OCI-M2 (cell line): ENCODE results near the gene OR5AN1.
"Not testable (repeated sequence)": the region's sequence is repeated elsewhere in the genome, so short reads cannot be mapped to it uniquely, and the experiment has no call there.

ENCODE experiments used
- DNase-seq: peaks from one replicate; lab custom pipeline; 2025; ENCODE audit not compliant: unreplicated experiment; lab: John Stamatoyannopoulos, UW

OR5AN1 gene

DNA sequence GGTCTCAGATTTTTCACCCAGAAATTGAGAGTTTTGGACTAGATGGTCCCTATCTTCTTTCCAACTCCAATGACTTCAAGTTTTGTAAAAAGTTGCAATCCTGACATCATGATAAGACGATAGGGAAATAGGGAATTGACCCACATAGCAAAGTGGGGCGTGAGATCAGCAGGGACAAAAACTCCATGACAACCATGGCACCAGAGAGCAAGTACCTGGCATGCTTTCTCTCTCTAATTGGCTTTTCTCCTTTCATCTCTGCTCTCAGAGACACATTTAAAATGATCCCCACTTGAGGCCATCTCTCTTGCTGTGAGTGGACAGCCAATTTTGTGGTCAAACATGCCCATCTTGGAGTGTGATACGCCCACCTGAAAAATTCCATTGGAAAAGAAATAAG lies at the start of gene OR5AN1:
Gene OR5AN1, plus strand, starts transcription at position 301 of the 400 bp plus-strand sequence. CDS start 5,564 bp downstream, outside the sequence.
- no peak for DNase-seq

DNA sequence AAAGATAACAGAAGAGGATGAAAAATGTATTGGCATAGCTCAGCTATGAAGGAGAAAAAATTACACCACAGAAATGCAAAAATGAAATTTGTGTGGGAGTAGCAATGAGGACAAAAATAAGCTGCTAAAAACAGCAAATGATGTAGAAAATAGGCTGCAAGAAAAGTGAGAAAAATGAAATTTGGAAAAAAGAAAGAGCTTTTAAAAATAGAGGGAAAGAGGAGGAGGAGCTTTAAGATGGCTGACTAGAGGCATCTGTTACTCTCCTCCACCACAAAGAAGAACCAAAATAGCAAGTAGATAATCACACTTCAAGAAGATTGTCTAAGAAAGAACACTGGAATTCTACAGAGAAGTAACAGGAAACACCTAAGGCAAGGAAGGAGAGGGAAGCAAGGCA lies 23.7 kb upstream of the OR5AN1 start:
- DNase-seq, result no peak

- DNase-seq, result no peak
Measured at GRCh38 chr11:59336176-59336575, 22.5 kb upstream of the OR5AN1 start.

GRCh38 chr11:59336931-59337330 lies 21.8 kb upstream of the OR5AN1 start:
- DNase-seq, result no peak

- not testable (repeated sequence) for DNase-seq
Measured at GRCh38 chr11:59349657-59350056, 9.0 kb upstream of the OR5AN1 start.

DNA sequence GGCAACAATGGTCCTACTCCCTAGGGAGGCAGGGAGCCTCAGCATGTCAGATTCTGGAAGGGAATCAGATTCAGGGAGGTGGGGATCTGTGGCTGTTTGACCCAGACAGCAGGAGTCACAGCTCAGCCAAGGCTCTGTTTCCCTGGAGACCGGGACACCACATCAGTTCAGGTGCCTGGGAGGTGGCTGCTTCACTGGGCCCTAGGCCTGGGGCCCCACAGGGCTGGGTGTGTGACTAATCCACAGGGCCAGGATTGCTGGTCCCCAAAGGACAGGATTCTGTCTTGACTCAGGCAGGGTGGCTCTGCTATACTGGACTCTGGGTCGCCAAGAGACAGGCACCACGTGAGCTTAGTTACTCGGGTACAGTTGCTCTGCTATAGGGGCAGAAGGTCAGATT lies 3.5 kb upstream of the OR5AN1 start:
- no peak for DNase-seq

- no peak for DNase-seq
Measured at GRCh38 chr11:59356561-59356960, 2.1 kb upstream of the OR5AN1 start.

DNA sequence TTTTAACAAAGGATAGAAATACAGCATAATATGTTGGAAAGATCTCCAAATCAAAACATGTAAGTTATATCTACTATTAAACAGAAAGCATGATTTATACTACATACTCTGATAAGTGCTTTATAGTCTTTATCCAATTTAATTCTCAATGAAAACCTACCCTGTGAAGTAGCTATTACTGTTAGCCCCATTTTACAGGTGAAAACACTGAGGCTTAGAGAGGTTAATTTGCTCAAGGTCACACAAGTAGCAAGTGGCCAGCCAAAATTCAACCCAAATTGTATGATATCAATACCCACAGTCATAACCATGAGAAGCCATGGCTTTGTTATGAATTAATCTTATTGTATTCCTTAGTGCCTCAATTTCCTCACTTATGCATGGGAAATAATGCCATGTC lies 675 bp upstream of the OR5AN1 start:
- no peak for DNase-seq

- no peak for DNase-seq
Measured at GRCh38 chr11:59365232-59366018, 6.7 kb downstream of the OR5AN1 start.

GRCh38 chr11:59368238-59369022 lies 9.7 kb downstream of the OR5AN1 start:
- DNase-seq, result no peak

DNA sequence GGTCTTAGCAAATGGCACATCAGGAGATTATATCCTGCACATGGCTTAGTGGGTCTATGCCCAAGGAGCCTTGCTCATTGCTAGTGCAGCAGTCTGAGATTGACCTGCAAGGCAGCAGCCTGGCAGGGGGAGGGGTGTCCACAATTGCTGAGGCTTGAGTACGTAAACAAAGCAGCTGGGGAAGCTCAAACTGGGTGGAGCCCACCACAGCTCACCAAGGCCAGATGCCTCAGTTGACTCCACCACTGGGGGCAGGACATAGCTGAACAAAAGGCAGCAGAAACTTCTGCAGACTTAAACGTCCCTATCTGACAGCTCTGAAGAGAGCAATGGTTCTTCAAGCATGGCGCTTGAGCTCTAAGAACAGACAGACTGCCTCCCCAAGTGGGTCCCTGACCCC lies 13.6 kb downstream of the OR5AN1 start:
- DNase-seq, result not testable (repeated sequence)

GRCh38 chr11:59380263-59381059 lies 21.8 kb downstream of the OR5AN1 start:
- no peak for DNase-seq

DNA sequence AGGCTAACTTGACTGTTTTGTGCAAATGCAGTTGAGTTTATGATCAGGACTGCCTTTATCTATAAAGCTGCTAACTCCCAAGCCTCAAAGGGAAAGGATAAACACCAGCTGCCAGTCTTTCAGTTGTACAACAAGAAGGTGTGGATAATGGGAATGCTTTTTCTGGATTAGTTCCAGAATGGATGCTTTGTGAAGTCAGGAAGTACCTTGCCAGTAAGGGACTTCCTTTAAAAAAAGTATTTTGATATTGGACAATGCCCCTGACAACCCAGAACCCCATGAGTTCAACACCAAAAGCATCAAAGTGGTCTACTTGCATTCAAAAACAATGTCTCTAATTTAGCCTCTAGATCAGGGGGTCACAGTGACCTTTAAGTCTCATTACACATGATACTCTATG lies 35.5 kb downstream of the OR5AN1 start:
- DNase-seq, result no peak

DNA sequence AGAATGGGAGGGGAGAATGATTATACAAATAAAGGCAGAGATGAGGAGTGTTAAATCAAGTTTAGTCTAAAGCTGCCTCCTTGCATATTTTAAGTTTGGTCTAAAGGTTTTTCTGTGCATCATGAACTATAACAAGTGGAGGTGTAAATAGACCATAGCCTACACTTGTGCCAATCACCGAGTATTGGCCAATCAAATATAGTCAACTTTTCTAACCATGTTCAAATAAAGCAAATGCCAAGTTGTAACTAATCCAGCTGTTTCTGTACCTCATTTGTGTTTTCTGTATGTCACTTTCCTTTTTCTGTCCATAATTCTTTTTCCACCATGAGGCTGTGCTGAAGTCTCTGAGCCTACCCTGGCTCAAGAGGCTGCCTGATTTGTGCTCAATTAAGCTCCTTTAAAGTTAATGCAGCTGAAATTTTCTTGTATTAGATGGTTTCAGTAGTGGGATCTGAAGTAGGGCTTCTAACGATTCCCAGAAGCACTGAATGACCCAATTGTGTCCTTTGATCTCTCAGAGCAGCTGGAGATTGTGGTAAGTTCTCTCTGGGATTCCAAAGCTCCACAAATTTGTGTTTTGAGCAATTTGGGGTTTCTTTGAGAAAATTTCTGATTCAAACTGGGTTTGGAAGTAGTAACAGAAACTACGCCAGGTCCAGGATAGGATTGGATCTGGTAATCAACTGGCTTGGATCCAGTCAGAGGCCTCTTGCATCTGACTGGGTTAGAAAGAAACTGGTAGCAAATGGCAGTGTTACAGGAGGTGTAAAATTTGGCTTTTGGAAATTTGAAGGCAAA lies 42.0 kb downstream of the OR5AN1 start:
- no peak for DNase-seq

- no peak for DNase-seq
Measured at GRCh38 chr11:59401262-59401552, 42.5 kb downstream of the OR5AN1 start.

DNA sequence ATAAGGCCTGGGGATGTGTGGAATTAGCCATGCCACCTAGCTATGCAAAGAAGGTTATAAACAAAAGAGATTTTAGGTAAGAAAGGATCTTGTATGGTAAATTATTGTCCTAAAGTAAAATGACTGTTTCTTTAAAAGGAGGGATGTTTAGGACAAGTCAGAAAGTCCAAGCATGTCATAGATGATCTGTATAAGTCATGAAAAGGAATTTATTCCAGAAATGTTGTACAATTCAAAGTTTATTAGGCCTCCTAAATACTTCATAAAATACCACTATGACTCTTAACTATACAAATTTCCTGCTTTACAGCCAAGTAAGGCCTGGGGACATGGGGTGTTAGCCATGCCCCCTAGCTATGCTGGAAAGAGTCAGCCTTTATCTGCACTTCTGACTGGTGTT lies 44.9 kb downstream of the OR5AN1 start:
- DNase-seq, result no peak

DNA sequence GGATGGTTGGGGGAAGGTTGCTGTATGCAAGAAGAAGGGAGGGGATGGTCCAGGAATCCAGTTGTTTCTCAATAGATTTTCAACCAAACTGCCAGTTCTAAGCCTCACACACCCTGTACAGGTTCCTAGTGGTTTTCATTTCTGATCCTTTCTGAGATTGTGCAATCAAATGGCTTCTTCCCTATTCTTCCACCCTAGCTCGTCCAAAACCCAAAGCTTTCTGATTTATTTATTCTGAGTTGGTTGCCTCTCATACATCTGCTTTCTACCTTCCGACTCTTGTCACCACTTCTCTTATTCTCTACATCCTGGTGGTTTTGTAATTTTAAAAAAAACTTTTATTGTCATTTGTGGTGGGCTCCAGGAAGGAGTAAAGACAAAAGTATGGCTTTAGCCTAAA lies 55.0 kb downstream of the OR5AN1 start:
- DNase-seq, result no peak

- DNase-seq, result no peak
Measured at GRCh38 chr11:59415111-59415510, 56.4 kb downstream of the OR5AN1 start.

GRCh38 chr11:59416613-59417012 lies 57.9 kb downstream of the OR5AN1 start:
- DNase-seq, result no peak

GRCh38 chr11:59417023-59417422 lies 58.3 kb downstream of the OR5AN1 start:
- no peak for DNase-seq

- no peak for DNase-seq
Measured at GRCh38 chr11:59418156-59418555, 59.5 kb downstream of the OR5AN1 start.
